GM12892 (cell line): Measurements from ENCODE around the gene CLDN16. TPM values are rescaled to one million over a fixed set of nuclear protein-coding genes. Genes with fewer than 3 reads are reported as not detected.

ENCODE experiments used
- DNase-seq: peaks from one replicate; pipeline ENCODE4 v3.0.0; 2011; ENCODE audit not compliant: insufficient read length
- FAIRE-seq: peaks from 2 replicates; lab custom pipeline; 2011; peaks lifted over from hg19 to GRCh38; lab: Jason Lieb, UNC
- POLR2A ChIP-seq: IDR thresholded peaks from 2 replicates; pipeline ENCODE4 v1.6.1; 2011; ENCODE audit warnings: low read depth, low read length, control low read depth
- POLR2AphosphoS5 ChIP-seq: IDR thresholded peaks from 2 replicates; pipeline ENCODE4 v1.6.1; 2011; ENCODE audit warnings: low read depth, low read length, control low read depth
- TAF1 ChIP-seq: IDR thresholded peaks from 2 replicates; pipeline ENCODE4 v1.6.1; 2011; ENCODE audit warnings: low read depth, mild to moderate bottlenecking, control low read depth, low read length, borderline replicate concordance
- polyA plus RNA-seq: library from polyadenylated mRNA; unstranded; fragments of >200 nt; gene quantifications from one replicate; pipeline ENCODE4 v1.2.1, GENCODE V29; 2012; ENCODE audit warnings: missing spikeins, inconsistent platforms; ENCODE audit not compliant: missing spikeins

Gene CLDN16, protein sequence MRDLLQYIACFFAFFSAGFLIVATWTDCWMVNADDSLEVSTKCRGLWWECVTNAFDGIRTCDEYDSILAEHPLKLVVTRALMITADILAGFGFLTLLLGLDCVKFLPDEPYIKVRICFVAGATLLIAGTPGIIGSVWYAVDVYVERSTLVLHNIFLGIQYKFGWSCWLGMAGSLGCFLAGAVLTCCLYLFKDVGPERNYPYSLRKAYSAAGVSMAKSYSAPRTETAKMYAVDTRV
- polyA plus RNA-seq = 3.3 TPM

DNA sequence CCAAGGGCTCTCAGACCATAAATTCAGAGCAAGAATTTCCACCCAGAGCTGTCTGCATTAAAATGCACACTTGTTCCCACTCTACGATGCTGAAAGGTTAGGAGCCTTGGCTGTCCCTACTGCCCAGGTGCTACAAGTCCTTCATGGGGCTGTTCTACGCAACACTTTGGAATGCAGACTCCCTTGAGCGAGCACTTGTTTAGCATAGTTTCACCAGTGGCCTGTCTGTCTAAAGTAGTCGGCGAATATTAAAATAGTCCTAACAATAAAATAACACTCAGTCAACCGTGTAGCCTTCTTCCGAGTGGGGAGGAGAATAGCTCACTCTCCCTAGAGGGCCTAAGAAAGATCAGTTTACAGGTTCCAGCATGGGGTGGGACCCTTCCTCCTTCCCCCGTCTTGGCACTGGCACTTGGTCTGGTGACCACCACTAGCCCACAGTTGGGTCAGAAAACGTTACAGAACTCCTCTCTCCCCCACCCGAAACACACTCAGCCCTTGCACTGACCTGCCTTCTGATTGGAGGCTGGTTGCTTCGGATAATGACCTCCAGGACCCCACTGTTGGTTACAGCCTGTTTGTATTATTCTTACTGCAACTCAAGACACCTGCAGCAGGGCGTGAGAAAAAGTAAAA is at the start of gene CLDN16:
TSS of gene CLDN16 (plus strand) at position 586 of the 636 bp plus-strand sequence. CDS start 167 bp downstream, outside the sequence.
- no peak for TF ChIP-seq POLR2A
- no peak for TF ChIP-seq POLR2AphosphoS5
- TF ChIP-seq TAF1 = no peak
- FAIRE-seq = no peak
- no peak for DNase-seq

DNA sequence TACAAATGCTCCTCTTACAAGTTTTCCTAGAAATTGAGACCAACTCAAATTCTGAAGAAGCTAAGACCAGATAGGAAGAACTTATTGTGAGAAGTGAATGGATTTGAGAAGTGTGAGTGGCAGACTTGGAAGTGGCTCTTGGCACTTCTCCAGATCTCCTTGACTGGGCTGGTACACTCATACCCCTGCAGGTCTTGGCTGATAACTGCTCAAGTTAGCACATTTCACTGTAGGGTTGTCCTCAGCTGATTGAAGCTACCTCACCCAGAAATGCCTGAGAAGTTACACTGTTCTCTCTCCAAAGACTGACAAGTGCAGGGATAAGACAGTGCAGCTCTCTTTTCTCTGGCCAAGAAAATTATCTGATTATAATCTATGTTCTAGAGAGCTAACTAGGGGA is 49.2 kb upstream of the CLDN16 start:
- FAIRE-seq (no peak), DNase-seq (no peak)
- no peak for TF ChIP-seq POLR2AphosphoS5
- TF ChIP-seq TAF1 = no peak
- no peak for TF ChIP-seq POLR2A

DNA sequence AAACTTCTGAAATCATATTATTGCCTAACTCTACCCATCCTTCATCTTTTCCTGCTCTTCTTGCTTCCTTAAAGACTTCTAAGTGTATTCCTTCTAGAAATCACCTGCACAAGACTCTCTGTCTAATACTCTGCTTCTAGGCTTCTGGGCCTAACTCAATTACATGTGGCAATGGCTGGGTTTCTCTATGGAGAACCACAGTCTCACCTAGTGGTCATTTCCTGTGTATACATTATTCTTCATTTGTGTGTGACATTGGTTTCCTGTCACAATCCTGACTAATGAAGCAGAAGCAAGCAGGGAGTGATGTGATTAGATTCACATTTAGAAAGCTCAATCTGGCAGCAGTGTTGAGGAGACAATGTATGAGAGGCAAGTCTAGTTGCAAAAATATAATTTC is 48.8 kb upstream of the CLDN16 start:
- DNase-seq = no peak
- TF ChIP-seq POLR2AphosphoS5 = no peak
- TF ChIP-seq TAF1 = no peak
- no peak for TF ChIP-seq POLR2A
- no peak for FAIRE-seq

DNA sequence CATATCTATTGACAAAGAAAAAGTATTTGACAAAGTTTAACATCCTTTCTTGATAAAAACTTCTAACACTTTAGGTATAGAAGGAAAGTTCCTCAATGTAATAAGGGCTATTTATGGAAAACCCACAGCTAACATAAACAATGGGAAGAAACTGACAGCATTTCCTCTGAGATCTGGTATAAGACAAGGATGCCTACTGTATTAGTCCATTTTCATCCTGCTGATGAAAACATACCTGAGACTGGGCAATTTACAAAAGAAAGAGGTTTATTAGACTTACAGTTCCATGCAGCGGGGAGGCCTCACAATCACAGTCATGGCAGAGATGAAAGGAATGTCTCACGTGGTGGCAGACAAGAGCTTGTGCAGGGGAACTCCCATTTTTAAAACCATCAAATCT is 47.9 kb upstream of the CLDN16 start:
- TF ChIP-seq POLR2AphosphoS5 (no peak), POLR2A (no peak), TAF1 (no peak)
- DNase-seq (no peak), FAIRE-seq (no peak)

DNA sequence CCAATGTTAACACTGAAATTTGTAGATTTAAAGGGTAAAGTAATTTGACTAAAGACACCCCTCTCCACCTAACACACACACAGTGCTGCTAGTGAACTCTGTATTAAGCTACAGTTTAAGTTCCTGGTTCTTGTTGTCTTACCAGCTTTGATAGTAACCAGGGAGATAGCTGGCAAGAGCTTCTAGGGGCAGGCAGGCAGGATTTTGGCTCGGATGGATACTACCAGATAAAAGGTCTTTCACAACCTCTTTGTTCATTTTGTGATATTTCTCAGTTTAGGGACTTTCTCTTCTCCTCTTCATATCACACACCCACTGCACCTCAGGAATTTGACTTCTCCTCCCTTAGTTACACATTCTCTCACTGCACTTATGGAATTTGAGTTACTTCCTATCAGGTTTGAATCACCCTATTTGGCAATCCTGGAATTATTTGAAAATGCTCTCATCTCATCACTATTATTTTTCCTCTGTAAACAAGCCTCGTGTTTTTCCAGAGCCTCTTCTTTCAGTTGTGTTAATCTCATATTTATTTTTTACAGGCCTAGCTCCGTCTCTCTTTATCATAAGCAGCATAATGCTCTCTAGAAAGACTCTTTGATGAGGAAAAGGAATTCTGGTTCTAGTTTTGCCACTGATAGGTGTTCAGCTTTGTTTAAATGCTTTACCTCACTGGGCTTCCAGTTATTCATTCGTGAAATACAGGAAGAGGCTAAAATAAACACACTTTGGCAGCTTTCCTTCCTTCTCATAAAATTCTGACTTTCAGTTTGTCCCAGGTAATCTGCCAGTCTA is 42.7 kb upstream of the CLDN16 start:
- DNase-seq (no peak), FAIRE-seq (peak; percentile 84)
- no peak for TF ChIP-seq TAF1
- no peak for TF ChIP-seq POLR2AphosphoS5
- TF ChIP-seq POLR2A = no peak

DNA sequence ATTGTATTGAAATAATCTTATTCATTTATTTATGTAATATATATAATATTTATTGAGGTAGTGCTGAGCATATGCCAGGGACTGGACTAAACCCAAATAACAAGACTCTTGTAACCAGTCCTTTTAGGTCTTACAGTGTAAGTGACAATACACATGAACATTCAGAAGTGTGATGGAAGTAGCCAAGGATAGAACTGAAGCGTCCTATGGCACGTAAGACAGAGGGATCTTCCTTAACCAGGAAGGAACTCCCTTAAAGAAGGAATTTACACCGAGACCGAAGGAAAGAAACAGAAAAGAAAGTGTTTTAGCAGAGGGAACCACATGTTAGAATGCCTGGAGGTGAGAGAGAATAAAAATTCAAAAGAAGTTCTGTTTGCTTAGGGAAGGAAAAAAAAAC is 42.1 kb upstream of the CLDN16 start:
- TF ChIP-seq TAF1 (no peak), POLR2AphosphoS5 (no peak), POLR2A (no peak)
- DNase-seq (no peak), FAIRE-seq (no peak)

DNA sequence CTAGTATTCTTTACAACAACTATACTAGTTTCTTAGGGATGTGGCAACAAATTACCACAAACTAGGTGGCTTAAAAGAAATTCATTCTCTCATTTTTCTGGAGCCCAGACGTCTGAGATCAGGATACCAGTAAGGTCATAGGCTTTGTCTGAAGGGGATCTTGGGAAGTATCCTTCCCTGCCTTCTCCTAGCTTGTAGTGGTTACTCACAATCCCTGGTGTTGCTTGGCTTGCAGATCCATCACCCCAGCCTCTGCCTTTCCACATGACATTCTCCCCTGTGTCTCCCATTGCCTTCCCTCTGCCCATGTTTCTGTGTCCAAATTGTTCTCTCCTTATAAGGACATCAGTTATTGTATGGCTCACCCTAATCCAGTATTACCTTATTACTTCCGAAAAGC is 41.4 kb upstream of the CLDN16 start:
- no peak for DNase-seq
- TF ChIP-seq TAF1 (no peak), POLR2AphosphoS5 (no peak), POLR2A (no peak)
- no peak for FAIRE-seq

DNA sequence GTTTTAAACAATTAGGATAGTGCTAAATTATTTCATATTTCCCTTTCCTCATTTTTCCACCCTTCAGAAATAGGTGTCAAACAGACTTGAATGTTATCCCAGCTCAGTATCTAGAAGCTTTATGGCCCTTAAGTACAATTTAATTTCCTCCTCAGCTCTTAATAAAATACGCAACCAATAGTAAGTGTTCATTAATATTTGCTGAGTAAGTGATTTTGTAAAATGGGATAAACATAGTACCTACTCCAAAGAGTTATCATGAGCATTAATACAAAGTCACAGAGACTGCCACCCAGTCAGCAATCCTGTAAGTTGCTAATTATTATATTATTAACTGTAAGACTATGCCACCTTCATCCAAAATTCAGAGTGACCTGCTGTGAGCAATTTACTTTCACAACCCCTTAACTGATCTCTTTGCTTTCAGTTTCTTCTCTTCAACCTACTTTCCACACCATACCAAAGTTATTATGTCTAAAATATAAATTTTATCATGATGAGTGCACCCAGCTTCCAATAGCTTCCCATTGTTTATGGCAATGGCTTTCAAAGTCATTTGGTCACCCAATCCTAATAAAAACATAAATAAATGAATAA is 35.0 kb upstream of the CLDN16 start:
- TF ChIP-seq TAF1 = no peak
- TF ChIP-seq POLR2AphosphoS5 = no peak
- TF ChIP-seq POLR2A = no peak
- DNase-seq (no peak), FAIRE-seq (no peak)

DNA sequence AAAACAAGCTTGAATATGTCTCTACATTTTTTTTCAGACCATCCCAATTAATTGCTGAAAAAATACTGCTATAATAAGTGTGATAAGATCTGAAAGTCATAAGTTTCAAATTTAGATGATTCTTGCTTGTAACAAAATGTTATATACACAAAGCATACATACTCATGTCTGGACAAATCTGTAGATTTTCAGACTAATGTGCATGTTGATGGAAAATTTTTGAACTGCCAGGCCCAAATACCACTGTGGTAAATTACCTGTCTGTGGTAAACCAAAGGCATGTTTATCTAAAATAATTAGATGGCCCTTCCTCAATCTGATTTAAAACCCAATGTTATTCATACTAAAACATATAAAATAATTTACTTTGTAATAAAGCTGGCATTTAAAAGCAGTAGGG is 31.7 kb upstream of the CLDN16 start:
- TF ChIP-seq POLR2AphosphoS5 (no peak), TAF1 (no peak), POLR2A (no peak)
- no peak for FAIRE-seq

DNA sequence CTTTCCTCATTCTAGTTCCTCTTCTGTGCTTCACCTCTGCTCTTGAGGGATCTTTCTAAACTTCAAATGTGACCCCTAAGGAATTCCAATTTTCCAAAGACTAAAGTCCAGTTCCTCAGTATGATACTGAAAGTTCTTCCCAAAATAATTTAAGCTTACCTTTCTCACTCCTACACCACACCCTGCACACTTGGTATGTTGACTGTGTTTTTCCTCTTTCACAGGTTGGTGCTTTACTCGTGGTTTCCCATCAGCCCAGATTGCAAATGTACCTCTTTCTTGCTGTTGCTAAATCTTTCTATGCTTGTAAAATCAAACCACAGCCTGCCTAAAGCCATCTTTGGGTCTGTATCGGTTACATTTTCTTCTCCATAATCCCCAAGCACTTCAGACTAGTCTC is 30.5 kb upstream of the CLDN16 start:
- peak; percentile 79 for FAIRE-seq
- TF ChIP-seq POLR2AphosphoS5 (no peak), TAF1 (no peak), POLR2A (no peak)

More for the DNA sequence above, 31.7 kb upstream of the CLDN16 start:
- DNase-seq = no peak

DNA sequence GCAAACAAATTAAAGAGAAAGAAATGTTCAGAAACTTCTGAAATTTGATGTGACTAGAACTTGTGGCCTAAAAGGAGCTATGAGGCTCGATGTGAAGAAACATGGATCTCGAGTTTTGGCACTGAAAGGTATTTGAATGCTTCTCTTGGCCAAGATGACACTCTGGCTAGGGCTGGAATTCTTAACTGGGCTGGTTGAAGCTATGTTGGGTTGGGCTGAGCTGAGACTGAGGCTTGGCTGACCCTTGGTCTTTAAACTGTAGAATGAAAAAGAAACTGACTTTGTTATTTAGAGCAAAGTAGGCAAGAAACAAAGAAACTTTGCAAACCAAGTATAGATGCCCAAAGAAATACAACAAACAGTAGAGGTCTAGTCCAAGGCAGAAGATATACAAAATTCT is 28.1 kb upstream of the CLDN16 start:
- FAIRE-seq (peak; percentile 70), DNase-seq (no peak)
- TF ChIP-seq POLR2AphosphoS5 (no peak), TAF1 (no peak), POLR2A (no peak)

More for the DNA sequence above, 30.5 kb upstream of the CLDN16 start:
- DNase-seq = no peak
